GM21529 (cell line): ENCODE measurements around the gene BTG2.
"Not testable (repeated sequence)": the region's sequence is repeated elsewhere in the genome, so short reads cannot be mapped to it uniquely, and the experiment has no call there.

Source experiments
- ATAC-seq: cut with Tn5 transposase; IDR thresholded peaks from one replicate; pipeline ENCODE4 v1.9.1; 2021; ENCODE audit not compliant: unreplicated experiment

BTG2 gene

GRCh38 chr1:203304919-203305808, at the start of gene BTG2:
TSS of gene BTG2 (plus strand) at chr1:203305519. CDS start at chr1:203305607, 88 bp downstream.
- peak; percentile 69 for ATAC-seq

GRCh38 chr1:203256636-203257035, 48.7 kb upstream of the BTG2 start:
- ATAC-seq: not testable (repeated sequence)

- peak; percentile 50 for ATAC-seq
These were observed 41.8 kb upstream of the BTG2 start for GRCh38 chr1:203263496-203263895.

- ATAC-seq: no peak
These were observed 41.2 kb upstream of the BTG2 start for GRCh38 chr1:203264052-203264501.

GRCh38 chr1:203265541-203265940, 39.8 kb upstream of the BTG2 start:
- no peak for ATAC-seq

- ATAC-seq: not testable (repeated sequence)
These were observed 39.2 kb upstream of the BTG2 start for GRCh38 chr1:203266140-203266539.

- ATAC-seq: peak; percentile 51
These were observed 37.9 kb upstream of the BTG2 start for GRCh38 chr1:203267347-203267846.

- no peak for ATAC-seq
These were observed 37.4 kb upstream of the BTG2 start for GRCh38 chr1:203267912-203268311.

- ATAC-seq: no peak
These were observed 36.2 kb upstream of the BTG2 start for GRCh38 chr1:203268901-203269653.

GRCh38 chr1:203269654-203270020, 35.7 kb upstream of the BTG2 start:
- no peak for ATAC-seq

- ATAC-seq: no peak
These were observed 34.9 kb upstream of the BTG2 start for GRCh38 chr1:203270448-203270847.

GRCh38 chr1:203271018-203271743, 34.1 kb upstream of the BTG2 start:
- peak; percentile 31 for ATAC-seq

- no peak for ATAC-seq
These were observed 33.2 kb upstream of the BTG2 start for GRCh38 chr1:203271962-203272632.

GRCh38 chr1:203272633-203273205, 32.6 kb upstream of the BTG2 start:
- ATAC-seq: no peak

GRCh38 chr1:203273206-203273868, 32.0 kb upstream of the BTG2 start:
- ATAC-seq: peak; percentile 60

GRCh38 chr1:203273869-203274602, 31.3 kb upstream of the BTG2 start:
- ATAC-seq: peak; percentile 23

- ATAC-seq: no peak
These were observed 30.5 kb upstream of the BTG2 start for GRCh38 chr1:203274603-203275381.

GRCh38 chr1:203275656-203276272, 29.6 kb upstream of the BTG2 start:
- ATAC-seq: no peak
